VCaP (cell line): Measurements from ENCODE around the gene PLEKHH1.

Source experiments
- H3K27ac ChIP-seq: fragments of 450-650 bp; 2 replicates; pipeline ENCODE4 v1.5.1; 2017
- TF ChIP-seq, protein P1 (sequence below): fragments of 450-650 bp; conservative IDR thresholded peaks from 2 replicates; pipeline ENCODE4 v1.5.1; 2017; ENCODE audit warnings: mild to moderate bottlenecking, moderate library complexity

Gene PLEKHH1

GRCh38 chr14:67557118-67557517 is 24.0 kb downstream of the PLEKHH1 start:
- TF ChIP-seq, protein P1, sequence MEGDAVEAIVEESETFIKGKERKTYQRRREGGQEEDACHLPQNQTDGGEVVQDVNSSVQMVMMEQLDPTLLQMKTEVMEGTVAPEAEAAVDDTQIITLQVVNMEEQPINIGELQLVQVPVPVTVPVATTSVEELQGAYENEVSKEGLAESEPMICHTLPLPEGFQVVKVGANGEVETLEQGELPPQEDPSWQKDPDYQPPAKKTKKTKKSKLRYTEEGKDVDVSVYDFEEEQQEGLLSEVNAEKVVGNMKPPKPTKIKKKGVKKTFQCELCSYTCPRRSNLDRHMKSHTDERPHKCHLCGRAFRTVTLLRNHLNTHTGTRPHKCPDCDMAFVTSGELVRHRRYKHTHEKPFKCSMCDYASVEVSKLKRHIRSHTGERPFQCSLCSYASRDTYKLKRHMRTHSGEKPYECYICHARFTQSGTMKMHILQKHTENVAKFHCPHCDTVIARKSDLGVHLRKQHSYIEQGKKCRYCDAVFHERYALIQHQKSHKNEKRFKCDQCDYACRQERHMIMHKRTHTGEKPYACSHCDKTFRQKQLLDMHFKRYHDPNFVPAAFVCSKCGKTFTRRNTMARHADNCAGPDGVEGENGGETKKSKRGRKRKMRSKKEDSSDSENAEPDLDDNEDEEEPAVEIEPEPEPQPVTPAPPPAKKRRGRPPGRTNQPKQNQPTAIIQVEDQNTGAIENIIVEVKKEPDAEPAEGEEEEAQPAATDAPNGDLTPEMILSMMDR: no peak

DNA sequence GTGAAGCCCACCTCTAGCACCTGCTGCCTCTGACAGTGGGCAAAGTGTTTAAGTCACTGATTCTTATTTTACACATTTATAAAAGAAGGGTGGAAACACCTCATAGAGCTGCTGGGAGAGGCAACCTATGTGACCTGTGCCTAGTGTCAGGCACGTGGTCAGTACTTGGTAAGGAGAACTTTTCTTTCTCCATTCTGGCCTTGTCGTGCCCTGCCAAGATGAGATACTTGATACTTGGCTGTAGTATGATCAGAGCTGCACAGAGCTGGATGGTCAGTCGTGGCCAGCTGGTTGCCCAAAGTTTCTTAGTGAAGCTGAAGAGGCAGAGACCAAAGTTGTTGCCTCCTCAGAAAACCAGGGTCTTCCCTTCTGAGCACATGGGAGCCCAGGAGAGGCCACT is 24.6 kb downstream of the PLEKHH1 start:
- no peak overlapping the region for H3K27ac ChIP-seq
- TF ChIP-seq, protein P1: no peak

More at GRCh38 chr14:67557118-67557517, 24.0 kb downstream of the PLEKHH1 start:
- no peak overlapping the region for H3K27ac ChIP-seq

GRCh38 chr14:67559639-67560038 is 26.5 kb downstream of the PLEKHH1 start:
- H3K27ac ChIP-seq: no peak overlapping the region
- TF ChIP-seq, protein P1: no peak

- H3K27ac ChIP-seq: no peak overlapping the region
- TF ChIP-seq, protein P1: no peak
These were observed 29.1 kb downstream of the PLEKHH1 start for GRCh38 chr14:67562025-67562775.

DNA sequence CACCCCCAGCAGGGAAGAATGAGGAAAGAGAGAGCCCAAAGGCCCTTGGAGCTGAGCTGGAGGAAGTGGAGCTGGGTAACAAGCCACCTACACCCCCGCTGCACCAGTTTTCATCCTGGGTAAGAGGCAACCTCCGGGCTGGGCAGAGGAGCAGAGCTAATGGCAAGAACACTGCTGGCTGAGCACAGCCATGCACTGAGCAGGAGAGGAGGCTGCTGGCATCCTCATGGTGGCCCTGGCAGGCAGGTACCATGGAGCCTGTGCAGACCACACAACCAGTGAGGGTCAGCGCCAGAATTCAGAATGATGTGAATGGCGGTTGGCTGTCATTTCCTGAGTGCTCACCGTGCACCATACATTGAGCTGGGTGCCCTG is 29.7 kb downstream of the PLEKHH1 start:
- no peak overlapping the region for H3K27ac ChIP-seq
- TF ChIP-seq, protein P1: no peak

DNA sequence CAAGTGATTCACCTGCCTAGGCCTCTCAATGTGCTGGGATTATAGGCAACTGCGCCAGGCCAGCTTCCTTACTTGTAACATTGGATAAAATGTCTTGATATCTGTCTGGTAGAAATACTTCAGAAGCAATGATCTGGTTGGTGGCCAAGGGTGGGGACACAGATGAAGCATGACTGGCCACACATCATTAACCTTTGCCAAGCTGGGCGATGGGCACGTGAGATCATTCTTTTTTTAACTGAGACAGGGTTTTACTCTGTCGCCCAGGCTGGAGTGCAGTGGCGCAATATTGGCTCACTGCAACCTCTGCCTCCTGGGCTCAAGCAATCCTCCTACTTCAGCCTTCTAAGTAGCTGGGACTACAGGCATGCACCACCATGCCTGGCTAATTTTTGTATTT is 31.1 kb downstream of the PLEKHH1 start:
- TF ChIP-seq, protein P1: no peak
- no peak overlapping the region for H3K27ac ChIP-seq

- TF ChIP-seq, protein P1: no peak
- H3K27ac ChIP-seq: no peak overlapping the region
These were observed 33.8 kb downstream of the PLEKHH1 start for GRCh38 chr14:67566908-67567307.
